Measurements from ENCODE around the gene GLRA1.

DNA sequence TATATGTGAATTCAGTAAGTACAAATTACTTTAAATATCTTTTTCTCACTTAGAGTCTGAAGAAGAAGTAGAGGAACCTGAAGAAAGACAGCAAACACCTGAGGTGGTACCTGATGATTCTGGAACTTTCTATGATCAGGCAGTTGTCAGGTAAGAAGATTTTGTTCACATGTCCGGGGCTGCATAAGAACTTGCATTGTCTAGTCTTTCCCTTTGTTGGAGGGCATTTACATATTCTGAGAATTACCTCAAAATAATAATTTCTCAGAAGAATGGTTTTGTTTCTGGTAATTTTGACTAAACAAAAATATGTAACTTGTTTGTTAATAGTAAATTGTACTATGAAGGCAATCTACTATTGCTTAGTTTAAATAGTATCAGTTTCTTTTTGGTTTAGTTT, 129.2 kb downstream of the GLRA1 start:
- TF ChIP-seq BHLHE40 (IDR thresholded peaks at IDR 0.05; ENCODE audit: borderline replicate concordance): no peak
- TF ChIP-seq, protein P1, sequence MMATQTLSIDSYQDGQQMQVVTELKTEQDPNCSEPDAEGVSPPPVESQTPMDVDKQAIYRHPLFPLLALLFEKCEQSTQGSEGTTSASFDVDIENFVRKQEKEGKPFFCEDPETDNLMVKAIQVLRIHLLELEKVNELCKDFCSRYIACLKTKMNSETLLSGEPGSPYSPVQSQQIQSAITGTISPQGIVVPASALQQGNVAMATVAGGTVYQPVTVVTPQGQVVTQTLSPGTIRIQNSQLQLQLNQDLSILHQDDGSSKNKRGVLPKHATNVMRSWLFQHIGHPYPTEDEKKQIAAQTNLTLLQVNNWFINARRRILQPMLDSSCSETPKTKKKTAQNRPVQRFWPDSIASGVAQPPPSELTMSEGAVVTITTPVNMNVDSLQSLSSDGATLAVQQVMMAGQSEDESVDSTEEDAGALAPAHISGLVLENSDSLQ (IDR thresholded peaks at IDR 0.05): no peak
- no peak for TF ChIP-seq TARDBP (IDR thresholded peaks at IDR 0.05)
- TF ChIP-seq SP1 (IDR thresholded peaks at IDR 0.05): no peak
- no peak for TF ChIP-seq FOXA1 (IDR thresholded peaks at IDR 0.05)
- TF ChIP-seq HDGF (IDR thresholded peaks at IDR 0.05; ENCODE audit: borderline replicate concordance): no peak
- no peak for TF ChIP-seq L3MBTL2 (conservative IDR thresholded peaks at IDR 0.05)
- TF ChIP-seq FOXM1 (IDR thresholded peaks at IDR 0.05; ENCODE audit: borderline replicate concordance): no peak
- TF ChIP-seq ELF4 (IDR thresholded peaks at IDR 0.05): no peak
- TF ChIP-seq CTBP1 (IDR thresholded peaks at IDR 0.05; ENCODE audit: borderline replicate concordance): no peak
- no peak for TF ChIP-seq SUZ12 (IDR thresholded peaks at IDR 0.05)
- TF ChIP-seq NFRKB (IDR thresholded peaks at IDR 0.05): no peak
- no peak for TF ChIP-seq LEF1 (IDR thresholded peaks at IDR 0.05; ENCODE audit: borderline replicate concordance)
- TF ChIP-seq FOXK2 (IDR thresholded peaks at IDR 0.05): no peak

All from HEK293T (cell line).